GM12878 (cell line): ENCODE data around the gene PAQR5.

Experiments used
- EP300 ChIP-seq, 2 experiments: fragments of 150-350 bp in 1 of 2; IDR thresholded peaks; 2 replicates each; pipeline ENCODE4 v1.6.1; 2011 to 2012; ENCODE audit warnings: low read depth in 2 of 2, low read length in 2 of 2, borderline replicate concordance in 1 of 2, improper control_type of control experiment in 1 of 2, inconsistent platforms in 1 of 2; ENCODE audit not compliant: control insufficient read depth in 1 of 2
- HDAC6 ChIP-seq: fragments of 200-600 bp; sonication (generic); IDR thresholded peaks from one replicate; pipeline ENCODE4 v1.8.0; 2017; ENCODE audit warnings: antibody characterized with exemption; ENCODE audit not compliant: unreplicated experiment
- IRF3 ChIP-seq: fragments of 450-650 bp; IDR thresholded peaks from 2 replicates; pipeline ENCODE4 v1.6.1; 2014; ENCODE audit warnings: mild to moderate bottlenecking
- PAX8 ChIP-seq: fragments of 450-650 bp; IDR thresholded peaks from 2 replicates; pipeline ENCODE4 v1.6.1; 2017; ENCODE audit warnings: mild to moderate bottlenecking, moderate library complexity
- STAT3 ChIP-seq: IDR thresholded peaks from 2 replicates; pipeline ENCODE4 v1.6.1; 2011; ENCODE audit warnings: low read depth, low read length, improper control_type of control experiment
- TF ChIP-seq, protein P1 (sequence below), 3 experiments: IDR thresholded peaks in 2 of 3; conservative IDR thresholded peaks in 1 of 3; 2 replicates each; pipeline ENCODE4 v1.5.1; 2011; ENCODE audit warnings: low read depth in 3 of 3, low read length in 3 of 3, mild to moderate bottlenecking in 3 of 3, control low read depth in 2 of 3, moderate library complexity in 2 of 3, inconsistent platforms in 1 of 3, mixed read lengths in 1 of 3; ENCODE audit not compliant: control insufficient read depth in 2 of 3, insufficient read depth in 1 of 3; ENCODE audit errors: extremely low read depth in 1 of 3

DNA sequence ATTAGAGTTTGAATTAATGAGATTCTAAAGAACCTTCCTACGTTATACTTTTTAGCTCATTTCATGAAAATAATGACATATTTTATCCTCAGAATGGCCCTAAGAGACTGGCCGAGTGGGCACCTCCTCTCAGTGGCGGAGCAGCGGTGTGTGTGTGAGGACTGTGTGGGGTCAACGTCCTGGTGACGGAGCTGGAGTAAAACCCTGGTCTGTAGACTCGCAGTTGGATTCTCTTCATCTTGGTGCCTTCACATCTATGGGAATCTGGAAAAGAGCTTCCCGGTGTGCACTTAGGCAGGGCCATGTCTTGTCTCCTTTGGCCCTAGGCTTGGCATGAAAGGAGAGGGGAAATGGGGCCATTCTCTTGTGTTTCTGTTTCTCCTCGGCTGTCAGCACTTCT lies 21.4 kb upstream of the PAQR5 start:
- no peak for TF ChIP-seq HDAC6
- TF ChIP-seq PAX8 = no peak
- TF ChIP-seq IRF3 = no peak
- TF ChIP-seq, protein P1, sequence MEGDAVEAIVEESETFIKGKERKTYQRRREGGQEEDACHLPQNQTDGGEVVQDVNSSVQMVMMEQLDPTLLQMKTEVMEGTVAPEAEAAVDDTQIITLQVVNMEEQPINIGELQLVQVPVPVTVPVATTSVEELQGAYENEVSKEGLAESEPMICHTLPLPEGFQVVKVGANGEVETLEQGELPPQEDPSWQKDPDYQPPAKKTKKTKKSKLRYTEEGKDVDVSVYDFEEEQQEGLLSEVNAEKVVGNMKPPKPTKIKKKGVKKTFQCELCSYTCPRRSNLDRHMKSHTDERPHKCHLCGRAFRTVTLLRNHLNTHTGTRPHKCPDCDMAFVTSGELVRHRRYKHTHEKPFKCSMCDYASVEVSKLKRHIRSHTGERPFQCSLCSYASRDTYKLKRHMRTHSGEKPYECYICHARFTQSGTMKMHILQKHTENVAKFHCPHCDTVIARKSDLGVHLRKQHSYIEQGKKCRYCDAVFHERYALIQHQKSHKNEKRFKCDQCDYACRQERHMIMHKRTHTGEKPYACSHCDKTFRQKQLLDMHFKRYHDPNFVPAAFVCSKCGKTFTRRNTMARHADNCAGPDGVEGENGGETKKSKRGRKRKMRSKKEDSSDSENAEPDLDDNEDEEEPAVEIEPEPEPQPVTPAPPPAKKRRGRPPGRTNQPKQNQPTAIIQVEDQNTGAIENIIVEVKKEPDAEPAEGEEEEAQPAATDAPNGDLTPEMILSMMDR (IDR thresholded peaks at IDR 0.05 in 2 of 3, conservative IDR thresholded peaks at IDR 0.05 in 1 of 3; ENCODE audit: control insufficient read depth in 2 of 3, extremely low read depth in 1 of 3, insufficient read depth in 1 of 3, low read depth in 3 of 3, low read length in 3 of 3) = no peak
- no peak for TF ChIP-seq EP300 (IDR thresholded peaks at IDR 0.05; ENCODE audit: borderline replicate concordance in 1 of 2, control insufficient read depth in 1 of 2, low read depth in 2 of 2, low read length in 2 of 2)
- TF ChIP-seq STAT3 = no peak
